HepG2 (cell line): Measurements from ENCODE around the gene VPS11. TPM values are rescaled to one million over a fixed set of nuclear protein-coding genes. Genes with fewer than 3 reads are reported as not detected.

Experiments used
- CBFB ChIP-seq: sonication (generic); formaldehyde crosslinking; IDR thresholded peaks from 2 replicates; pipeline ENCODE4 v1.4.0; 2020; ENCODE audit warnings: missing genetic modification reagents
- FOXO1 ChIP-seq: sonication (generic); formaldehyde crosslinking; IDR thresholded peaks from 2 replicates; pipeline ENCODE4 v1.4.0; 2020; ENCODE audit warnings: missing genetic modification reagents
- MAFG ChIP-seq: sonication (generic); formaldehyde crosslinking; IDR thresholded peaks from 2 replicates; pipeline ENCODE4 v1.5.1; 2020; ENCODE audit warnings: mild to moderate bottlenecking, missing genetic modification reagents
- ZFAT ChIP-seq: sonication (generic); formaldehyde crosslinking; conservative IDR thresholded peaks from 2 replicates; pipeline ENCODE4 v1.8.1; 2023; ENCODE audit warnings: missing genetic modification reagents, inconsistent platforms
- polyA plus RNA-seq, 8 experiments: library from polyadenylated mRNA; depleted of rRNA in 3 of 8; stranded (reverse) in 7 of 8; unstranded in 1 of 8; fragments of >200 nt; fragmentation: Illumina TruSeq in 4 of 8; extraction: Trizol in 4 of 8; gene quantifications; 2 replicates each; pipeline versions ENCODE4 v1.2.1 to v1.2.3, GENCODE V29; 2011 to 2016; ENCODE audit warnings: low read depth in 4 of 8, missing spikeins in 1 of 8, mixed read lengths in 1 of 8; ENCODE audit not compliant: insufficient read depth in 1 of 8
- total RNA-seq, 5 experiments: library from RNA; depleted of rRNA; stranded (reverse); fragments of >200 nt; fragmentation: Illumina TruSeq; extraction: Trizol; gene quantifications; 2 replicates each; pipeline ENCODE4 v1.2.3, GENCODE V29; 2016; ENCODE audit warnings: low read depth in 1 of 5
- TF ChIP-seq, protein P1 (sequence below): sonication (generic); formaldehyde crosslinking; IDR thresholded peaks from 2 replicates; pipeline ENCODE4 v1.4.0; 2020; ENCODE audit warnings: mild to moderate bottlenecking, missing genetic modification reagents
- TF ChIP-seq, protein P2 (sequence below): sonication (generic); formaldehyde crosslinking; IDR thresholded peaks from 2 replicates; pipeline ENCODE4 v1.8.0; 2022; ENCODE audit warnings: mild to moderate bottlenecking, missing genetic modification reagents; ENCODE audit not compliant: insufficient replicate concordance
- TF ChIP-seq, protein P3 (sequence below): fragments of 450-650 bp; IDR thresholded peaks from 2 replicates; pipeline ENCODE4 v1.6.1; 2017
- TF ChIP-seq, protein P4 (sequence below): fragments of 450-650 bp; IDR thresholded peaks from 2 replicates; pipeline ENCODE4 v1.6.1; 2017; ENCODE audit warnings: mild to moderate bottlenecking
- TF ChIP-seq, protein P5 (sequence below): sonication (generic); formaldehyde crosslinking; IDR thresholded peaks from 2 replicates; pipeline ENCODE4 v1.4.0; 2020; ENCODE audit warnings: missing genetic modification reagents
- TF ChIP-seq, protein P6 (sequence below): sonication (generic); formaldehyde crosslinking; IDR thresholded peaks from one replicate; pipeline ENCODE4 v1.5.1; 2020; ENCODE audit warnings: mild to moderate bottlenecking, missing genetic modification reagents; ENCODE audit errors: not compliant biosample characterization

VPS11 gene
- total and polyA plus RNA-seq, 2 of the 13 experiments (the other 11 are each of a cell fraction or from before 2014, with no cell fraction given) = 13.7 to 21.6 TPM

DNA sequence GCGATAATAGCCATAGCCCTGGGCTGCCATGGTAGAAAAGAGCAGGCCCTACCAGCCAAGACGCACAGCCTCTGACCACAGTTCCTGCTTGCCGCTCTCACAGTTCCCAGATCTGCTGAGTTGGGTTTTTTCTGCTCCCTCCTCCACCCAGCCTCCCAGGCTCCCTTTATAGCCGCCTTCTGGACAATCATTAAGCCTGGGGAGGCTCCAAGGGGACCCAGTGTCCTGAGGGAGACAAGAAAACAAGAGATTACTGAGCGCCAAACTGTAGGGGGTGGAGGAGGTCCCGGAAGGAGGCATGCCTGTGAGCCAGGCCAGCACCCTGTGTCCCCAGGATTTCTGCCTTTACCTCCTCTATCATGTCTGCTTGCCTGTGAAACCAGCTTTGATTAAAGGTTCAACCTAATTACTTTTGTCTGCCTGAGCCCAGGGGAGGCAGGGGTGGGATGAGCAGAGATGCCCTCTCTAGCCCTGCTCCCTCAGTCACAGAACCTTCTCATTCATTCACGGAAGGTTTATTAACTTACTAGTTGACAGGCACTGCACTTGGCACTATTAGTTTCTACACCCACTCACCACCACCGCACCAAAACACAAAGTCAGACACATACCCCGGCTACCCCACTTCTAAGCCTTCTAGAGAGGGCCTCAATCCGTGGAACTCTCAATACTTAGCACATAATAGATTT lies 38.1 kb upstream of the VPS11 start (continued):
- TF ChIP-seq CBFB (CRISPR knock-in tag) (no peak), MAFG (CRISPR knock-in tag) (peak; percentile 84; the same call in 1 of the 2 replicates), FOXO1 (CRISPR knock-in tag) (peak; percentile 44; the same call in 1 of the 2 replicates), ZFAT (CRISPR knock-in tag) (no peak)
- TF ChIP-seq, protein P1, sequence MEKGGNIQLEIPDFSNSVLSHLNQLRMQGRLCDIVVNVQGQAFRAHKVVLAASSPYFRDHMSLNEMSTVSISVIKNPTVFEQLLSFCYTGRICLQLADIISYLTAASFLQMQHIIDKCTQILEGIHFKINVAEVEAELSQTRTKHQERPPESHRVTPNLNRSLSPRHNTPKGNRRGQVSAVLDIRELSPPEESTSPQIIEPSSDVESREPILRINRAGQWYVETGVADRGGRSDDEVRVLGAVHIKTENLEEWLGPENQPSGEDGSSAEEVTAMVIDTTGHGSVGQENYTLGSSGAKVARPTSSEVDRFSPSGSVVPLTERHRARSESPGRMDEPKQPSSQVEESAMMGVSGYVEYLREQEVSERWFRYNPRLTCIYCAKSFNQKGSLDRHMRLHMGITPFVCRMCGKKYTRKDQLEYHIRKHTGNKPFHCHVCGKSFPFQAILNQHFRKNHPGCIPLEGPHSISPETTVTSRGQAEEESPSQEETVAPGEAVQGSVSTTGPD = no peak
- TF ChIP-seq, protein P2, sequence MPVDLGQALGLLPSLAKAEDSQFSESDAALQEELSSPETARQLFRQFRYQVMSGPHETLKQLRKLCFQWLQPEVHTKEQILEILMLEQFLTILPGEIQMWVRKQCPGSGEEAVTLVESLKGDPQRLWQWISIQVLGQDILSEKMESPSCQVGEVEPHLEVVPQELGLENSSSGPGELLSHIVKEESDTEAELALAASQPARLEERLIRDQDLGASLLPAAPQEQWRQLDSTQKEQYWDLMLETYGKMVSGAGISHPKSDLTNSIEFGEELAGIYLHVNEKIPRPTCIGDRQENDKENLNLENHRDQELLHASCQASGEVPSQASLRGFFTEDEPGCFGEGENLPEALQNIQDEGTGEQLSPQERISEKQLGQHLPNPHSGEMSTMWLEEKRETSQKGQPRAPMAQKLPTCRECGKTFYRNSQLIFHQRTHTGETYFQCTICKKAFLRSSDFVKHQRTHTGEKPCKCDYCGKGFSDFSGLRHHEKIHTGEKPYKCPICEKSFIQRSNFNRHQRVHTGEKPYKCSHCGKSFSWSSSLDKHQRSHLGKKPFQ (CRISPR knock-in tag) = no peak
- TF ChIP-seq, protein P3, sequence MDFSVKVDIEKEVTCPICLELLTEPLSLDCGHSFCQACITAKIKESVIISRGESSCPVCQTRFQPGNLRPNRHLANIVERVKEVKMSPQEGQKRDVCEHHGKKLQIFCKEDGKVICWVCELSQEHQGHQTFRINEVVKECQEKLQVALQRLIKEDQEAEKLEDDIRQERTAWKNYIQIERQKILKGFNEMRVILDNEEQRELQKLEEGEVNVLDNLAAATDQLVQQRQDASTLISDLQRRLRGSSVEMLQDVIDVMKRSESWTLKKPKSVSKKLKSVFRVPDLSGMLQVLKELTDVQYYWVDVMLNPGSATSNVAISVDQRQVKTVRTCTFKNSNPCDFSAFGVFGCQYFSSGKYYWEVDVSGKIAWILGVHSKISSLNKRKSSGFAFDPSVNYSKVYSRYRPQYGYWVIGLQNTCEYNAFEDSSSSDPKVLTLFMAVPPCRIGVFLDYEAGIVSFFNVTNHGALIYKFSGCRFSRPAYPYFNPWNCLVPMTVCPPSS = no peak
- TF ChIP-seq, protein P4, sequence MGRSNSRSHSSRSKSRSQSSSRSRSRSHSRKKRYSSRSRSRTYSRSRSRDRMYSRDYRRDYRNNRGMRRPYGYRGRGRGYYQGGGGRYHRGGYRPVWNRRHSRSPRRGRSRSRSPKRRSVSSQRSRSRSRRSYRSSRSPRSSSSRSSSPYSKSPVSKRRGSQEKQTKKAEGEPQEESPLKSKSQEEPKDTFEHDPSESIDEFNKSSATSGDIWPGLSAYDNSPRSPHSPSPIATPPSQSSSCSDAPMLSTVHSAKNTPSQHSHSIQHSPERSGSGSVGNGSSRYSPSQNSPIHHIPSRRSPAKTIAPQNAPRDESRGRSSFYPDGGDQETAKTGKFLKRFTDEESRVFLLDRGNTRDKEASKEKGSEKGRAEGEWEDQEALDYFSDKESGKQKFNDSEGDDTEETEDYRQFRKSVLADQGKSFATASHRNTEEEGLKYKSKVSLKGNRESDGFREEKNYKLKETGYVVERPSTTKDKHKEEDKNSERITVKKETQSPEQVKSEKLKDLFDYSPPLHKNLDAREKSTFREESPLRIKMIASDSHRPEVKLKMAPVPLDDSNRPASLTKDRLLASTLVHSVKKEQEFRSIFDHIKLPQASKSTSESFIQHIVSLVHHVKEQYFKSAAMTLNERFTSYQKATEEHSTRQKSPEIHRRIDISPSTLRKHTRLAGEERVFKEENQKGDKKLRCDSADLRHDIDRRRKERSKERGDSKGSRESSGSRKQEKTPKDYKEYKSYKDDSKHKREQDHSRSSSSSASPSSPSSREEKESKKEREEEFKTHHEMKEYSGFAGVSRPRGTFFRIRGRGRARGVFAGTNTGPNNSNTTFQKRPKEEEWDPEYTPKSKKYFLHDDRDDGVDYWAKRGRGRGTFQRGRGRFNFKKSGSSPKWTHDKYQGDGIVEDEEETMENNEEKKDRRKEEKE = no peak
- TF ChIP-seq, protein P5, sequence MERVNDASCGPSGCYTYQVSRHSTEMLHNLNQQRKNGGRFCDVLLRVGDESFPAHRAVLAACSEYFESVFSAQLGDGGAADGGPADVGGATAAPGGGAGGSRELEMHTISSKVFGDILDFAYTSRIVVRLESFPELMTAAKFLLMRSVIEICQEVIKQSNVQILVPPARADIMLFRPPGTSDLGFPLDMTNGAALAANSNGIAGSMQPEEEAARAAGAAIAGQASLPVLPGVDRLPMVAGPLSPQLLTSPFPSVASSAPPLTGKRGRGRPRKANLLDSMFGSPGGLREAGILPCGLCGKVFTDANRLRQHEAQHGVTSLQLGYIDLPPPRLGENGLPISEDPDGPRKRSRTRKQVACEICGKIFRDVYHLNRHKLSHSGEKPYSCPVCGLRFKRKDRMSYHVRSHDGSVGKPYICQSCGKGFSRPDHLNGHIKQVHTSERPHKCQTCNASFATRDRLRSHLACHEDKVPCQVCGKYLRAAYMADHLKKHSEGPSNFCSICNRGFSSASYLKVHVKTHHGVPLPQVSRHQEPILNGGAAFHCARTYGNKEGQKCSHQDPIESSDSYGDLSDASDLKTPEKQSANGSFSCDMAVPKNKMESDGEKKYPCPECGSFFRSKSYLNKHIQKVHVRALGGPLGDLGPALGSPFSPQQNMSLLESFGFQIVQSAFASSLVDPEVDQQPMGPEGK (CRISPR knock-in tag) = peak; percentile 76
- TF ChIP-seq, protein P6, sequence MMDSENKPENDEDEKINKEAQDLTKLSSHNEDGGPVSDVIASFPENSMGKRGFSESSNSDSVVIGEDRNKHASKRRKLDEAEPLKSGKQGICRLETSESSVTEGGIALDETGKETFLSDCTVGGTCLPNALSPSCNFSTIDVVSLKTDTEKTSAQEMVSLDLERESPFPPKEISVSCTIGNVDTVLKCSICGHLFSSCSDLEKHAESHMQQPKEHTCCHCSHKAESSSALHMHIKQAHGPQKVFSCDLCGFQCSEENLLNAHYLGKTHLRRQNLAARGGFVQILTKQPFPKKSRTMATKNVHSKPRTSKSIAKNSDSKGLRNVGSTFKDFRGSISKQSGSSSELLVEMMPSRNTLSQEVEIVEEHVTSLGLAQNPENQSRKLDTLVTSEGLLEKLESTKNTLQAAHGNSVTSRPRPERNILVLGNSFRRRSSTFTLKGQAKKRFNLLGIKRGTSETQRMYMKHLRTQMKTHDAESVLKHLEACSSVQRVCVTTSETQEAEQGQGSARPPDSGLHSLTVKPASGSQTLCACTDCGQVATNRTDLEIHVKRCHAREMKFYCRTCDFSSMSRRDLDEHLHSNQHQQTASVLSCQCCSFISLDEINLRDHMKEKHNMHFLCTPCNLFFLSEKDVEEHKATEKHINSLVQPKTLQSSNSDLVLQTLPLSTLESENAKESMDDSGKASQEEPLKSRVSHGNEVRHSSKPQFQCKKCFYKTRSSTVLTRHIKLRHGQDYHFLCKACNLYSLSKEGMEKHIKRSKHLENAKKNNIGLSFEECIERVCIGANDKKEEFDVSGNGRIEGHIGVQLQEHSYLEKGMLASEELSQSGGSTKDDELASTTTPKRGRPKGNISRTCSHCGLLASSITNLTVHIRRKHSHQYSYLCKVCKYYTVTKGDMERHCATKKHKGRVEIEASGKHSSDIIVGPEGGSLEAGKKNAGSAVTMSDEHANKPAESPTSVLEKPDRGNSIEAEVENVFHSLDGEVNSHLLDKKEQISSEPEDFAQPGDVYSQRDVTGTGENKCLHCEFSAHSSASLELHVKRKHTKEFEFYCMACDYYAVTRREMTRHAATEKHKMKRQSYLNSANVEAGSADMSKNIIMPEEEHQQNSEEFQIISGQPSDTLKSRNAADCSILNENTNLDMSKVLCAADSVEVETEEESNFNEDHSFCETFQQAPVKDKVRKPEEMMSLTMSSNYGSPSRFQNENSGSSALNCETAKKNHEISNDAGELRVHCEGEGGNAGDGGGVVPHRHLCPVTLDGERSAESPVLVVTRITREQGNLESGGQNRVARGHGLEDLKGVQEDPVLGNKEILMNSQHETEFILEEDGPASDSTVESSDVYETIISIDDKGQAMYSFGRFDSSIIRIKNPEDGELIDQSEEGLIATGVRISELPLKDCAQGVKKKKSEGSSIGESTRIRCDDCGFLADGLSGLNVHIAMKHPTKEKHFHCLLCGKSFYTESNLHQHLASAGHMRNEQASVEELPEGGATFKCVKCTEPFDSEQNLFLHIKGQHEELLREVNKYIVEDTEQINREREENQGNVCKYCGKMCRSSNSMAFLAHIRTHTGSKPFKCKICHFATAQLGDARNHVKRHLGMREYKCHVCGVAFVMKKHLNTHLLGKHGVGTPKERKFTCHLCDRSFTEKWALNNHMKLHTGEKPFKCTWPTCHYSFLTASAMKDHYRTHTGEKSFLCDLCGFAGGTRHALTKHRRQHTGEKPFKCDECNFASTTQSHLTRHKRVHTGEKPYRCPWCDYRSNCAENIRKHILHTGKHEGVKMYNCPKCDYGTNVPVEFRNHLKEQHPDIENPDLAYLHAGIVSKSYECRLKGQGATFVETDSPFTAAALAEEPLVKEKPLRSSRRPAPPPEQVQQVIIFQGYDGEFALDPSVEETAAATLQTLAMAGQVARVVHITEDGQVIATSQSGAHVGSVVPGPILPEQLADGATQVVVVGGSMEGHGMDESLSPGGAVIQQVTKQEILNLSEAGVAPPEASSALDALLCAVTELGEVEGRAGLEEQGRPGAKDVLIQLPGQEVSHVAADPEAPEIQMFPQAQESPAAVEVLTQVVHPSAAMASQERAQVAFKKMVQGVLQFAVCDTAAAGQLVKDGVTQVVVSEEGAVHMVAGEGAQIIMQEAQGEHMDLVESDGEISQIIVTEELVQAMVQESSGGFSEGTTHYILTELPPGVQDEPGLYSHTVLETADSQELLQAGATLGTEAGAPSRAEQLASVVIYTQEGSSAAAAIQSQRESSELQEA (CRISPR knock-in tag) = no peak
